Ovary (tissue), 3 donors: ENCODE measurements around the gene C14orf93.

Source experiments
- POLR2A ChIP-seq: fragments of 450-650 bp; IDR thresholded peaks from one replicate; pipeline ENCODE4 v1.6.1; 2017; ENCODE audit warnings: antibody characterized with exemption, mild to moderate bottlenecking, moderate library complexity
- TF ChIP-seq, protein P1 (sequence below), 3 donors: fragments of 450-650 bp in 2 of 3; fragments of 200-600 bp in 1 of 3; IDR thresholded peaks; one replicate each; pipeline versions ENCODE4 v1.5.1 to v1.8.0; 2016 to 2022; ENCODE audit warnings: antibody characterized with exemption in 3 of 3, mild to moderate bottlenecking in 1 of 3
- donor health status: DM: no; HTN: no; CAD: no.

DNA sequence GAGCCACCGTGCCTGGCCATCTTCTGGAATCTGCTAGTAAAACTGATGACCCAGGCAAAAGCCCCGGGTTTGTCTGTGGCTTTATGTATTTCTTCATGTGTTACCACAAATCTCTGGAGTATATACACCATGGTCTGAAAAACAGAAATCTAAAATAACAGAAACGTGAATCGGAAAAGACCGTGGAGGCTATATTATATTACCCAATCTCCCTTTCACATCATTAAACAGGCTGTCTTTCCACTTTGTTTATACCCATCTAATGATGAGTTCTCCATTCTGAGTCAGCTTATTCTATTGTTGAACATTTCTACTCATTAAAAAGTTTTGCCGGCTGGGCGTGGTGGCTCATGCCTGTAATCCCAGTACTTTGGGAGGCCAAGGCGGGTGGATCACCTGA is 18.1 kb downstream of the C14orf93 start:
- TF ChIP-seq, protein P1, sequence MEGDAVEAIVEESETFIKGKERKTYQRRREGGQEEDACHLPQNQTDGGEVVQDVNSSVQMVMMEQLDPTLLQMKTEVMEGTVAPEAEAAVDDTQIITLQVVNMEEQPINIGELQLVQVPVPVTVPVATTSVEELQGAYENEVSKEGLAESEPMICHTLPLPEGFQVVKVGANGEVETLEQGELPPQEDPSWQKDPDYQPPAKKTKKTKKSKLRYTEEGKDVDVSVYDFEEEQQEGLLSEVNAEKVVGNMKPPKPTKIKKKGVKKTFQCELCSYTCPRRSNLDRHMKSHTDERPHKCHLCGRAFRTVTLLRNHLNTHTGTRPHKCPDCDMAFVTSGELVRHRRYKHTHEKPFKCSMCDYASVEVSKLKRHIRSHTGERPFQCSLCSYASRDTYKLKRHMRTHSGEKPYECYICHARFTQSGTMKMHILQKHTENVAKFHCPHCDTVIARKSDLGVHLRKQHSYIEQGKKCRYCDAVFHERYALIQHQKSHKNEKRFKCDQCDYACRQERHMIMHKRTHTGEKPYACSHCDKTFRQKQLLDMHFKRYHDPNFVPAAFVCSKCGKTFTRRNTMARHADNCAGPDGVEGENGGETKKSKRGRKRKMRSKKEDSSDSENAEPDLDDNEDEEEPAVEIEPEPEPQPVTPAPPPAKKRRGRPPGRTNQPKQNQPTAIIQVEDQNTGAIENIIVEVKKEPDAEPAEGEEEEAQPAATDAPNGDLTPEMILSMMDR (IDR thresholded peaks at IDR 0.05), result no peak
- TF ChIP-seq POLR2A, result no peak
